ENCODE data around the gene EFCAB8. TPM values are rescaled to one million over a fixed set of nuclear protein-coding genes. Genes with fewer than 3 reads are reported as not detected.

The EFCAB8 gene
- total RNA-seq, 1 donor from 2014 or later = 0.29 TPM

DNA sequence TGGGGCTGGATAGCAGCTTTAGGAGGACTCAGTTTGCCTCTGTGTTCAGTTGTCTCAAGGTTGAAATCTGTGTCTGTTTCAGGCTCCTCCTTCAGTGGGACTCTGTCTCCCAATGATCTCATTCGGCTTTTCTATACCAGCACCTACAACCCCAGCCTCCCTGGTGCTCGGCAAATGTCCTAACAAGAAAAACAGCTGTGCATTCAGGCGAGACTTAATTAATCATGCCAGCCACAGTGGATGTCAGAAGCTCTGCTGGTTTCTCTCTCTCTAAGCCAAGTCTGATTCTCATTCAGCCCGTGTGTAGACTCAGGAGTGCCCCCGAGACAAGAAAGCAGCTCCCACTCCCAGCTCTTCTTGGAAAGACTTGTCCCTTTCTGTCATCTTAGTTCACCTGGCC is 98.7 kb downstream of the EFCAB8 start:
- H3K9me3 Mint-ChIP-seq (ENCODE audit: low read depth) = peaks cover 24% of the 10 kb centered on the region

GRCh38 chr20:32958574-32958973 is 99.9 kb downstream of the EFCAB8 start:
- DNase-seq (ENCODE audit: low spot score, unreplicated experiment) = no peak
- Mint-ChIP-seq H3K4me1 (ENCODE audit: low read depth) (peaks cover 4% of the 10 kb centered on the region), H3K9me3 (ENCODE audit: low read depth) (peaks cover 24% of the 10 kb centered on the region), H3K27me3 (no peaks in the 10 kb centered on the region), H3K27ac (no peak overlapping the region), H3K36me3 (ENCODE audit: insufficient read depth) (peaks cover 5% of the 10 kb centered on the region), H3K4me3 (ENCODE audit: low read depth) (no peak overlapping the region)
- TF ChIP-seq CTCF (IDR thresholded peaks at IDR 0.05; ENCODE audit: unreplicated experiment) = no peak

More for the DNA sequence above, 98.7 kb downstream of the EFCAB8 start:
- Mint-ChIP-seq H3K36me3 (ENCODE audit: insufficient read depth) (peaks cover 5% of the 10 kb centered on the region), H3K27me3 (no peaks in the 10 kb centered on the region), H3K4me3 (ENCODE audit: low read depth) (no peak overlapping the region), H3K27ac (no peak overlapping the region), H3K4me1 (ENCODE audit: low read depth) (no peaks in the 10 kb centered on the region)
- DNase-seq (ENCODE audit: low spot score, unreplicated experiment) = no peak
- TF ChIP-seq CTCF (IDR thresholded peaks at IDR 0.05; ENCODE audit: unreplicated experiment) = no peak

DNA sequence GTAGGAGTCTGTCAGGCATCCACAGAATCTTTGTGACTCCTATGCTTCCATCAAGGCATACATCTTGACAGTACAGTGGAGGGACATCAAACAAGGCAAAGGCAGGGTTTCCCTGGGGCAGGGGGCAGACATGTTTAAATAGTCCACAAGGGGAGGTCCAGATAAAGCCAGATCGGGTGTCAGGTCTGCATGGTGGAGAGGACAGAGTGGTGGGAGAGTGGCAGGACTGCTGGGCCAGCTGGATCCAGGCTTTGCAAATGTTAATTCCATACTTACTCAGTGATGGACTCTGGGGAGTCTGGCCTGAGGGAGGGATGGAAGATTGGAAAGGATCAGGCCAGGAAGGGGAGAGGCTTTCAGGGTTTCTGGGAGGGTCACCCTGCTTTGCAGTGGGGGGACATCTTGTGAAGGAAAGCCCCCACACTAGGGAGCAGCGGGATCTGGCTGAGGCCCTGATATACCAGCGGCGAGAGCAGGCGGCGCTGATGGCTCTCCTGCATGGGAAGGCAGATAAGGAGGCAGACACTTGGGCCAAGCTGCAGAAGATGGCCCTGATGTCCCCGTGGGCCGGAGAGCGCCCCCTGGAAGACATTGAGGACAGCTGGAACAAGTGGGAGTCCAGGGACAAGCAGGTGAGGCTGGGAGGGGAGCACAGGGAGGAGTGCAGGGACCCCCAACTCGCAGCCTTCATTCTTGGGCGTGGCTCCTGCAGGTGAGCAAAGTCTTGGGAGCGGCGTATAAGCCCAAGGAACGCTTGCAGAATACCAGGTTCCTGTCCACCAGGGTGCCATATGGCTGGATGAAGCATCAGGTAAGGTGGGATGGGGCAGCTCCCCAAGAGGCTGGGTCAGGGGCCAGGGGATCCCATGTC is 100.9 kb downstream of the EFCAB8 start:
- peaks cover 19% of the 10 kb centered on the region for H3K9me3 Mint-ChIP-seq (ENCODE audit: low read depth)
- no peak for TF ChIP-seq CTCF (IDR thresholded peaks at IDR 0.05; ENCODE audit: unreplicated experiment)
- peaks cover 4% of the 10 kb centered on the region for H3K4me1 Mint-ChIP-seq (ENCODE audit: low read depth)
- H3K36me3 Mint-ChIP-seq (ENCODE audit: insufficient read depth) = peaks cover 4% of the 10 kb centered on the region
- no peak overlapping the region for H3K4me3 Mint-ChIP-seq (ENCODE audit: low read depth)
- DNase-seq (ENCODE audit: low spot score, unreplicated experiment) = no peak
- no peaks in the 10 kb centered on the region for H3K27me3 Mint-ChIP-seq
- no peak overlapping the region for H3K27ac Mint-ChIP-seq

DNA sequence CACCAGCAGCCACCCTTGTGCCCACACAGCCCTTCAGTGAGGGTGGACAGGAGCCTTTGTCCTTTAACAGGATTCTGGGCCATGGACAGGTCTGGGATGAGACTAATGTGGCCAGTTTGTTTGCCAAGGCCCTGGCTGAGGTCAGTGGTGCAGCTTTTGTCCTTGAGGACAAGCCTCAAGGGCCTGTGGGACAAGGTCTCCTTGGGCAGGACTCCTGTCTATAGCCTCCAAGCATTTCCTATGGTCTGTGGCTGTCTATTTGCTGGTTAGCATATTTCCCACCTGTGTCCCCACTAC is 101.4 kb downstream of the EFCAB8 start:
- Mint-ChIP-seq H3K4me1 (ENCODE audit: low read depth) (peaks cover 4% of the 10 kb centered on the region), H3K4me3 (ENCODE audit: low read depth) (no peak overlapping the region), H3K9me3 (ENCODE audit: low read depth) (peaks cover 19% of the 10 kb centered on the region), H3K27ac (no peak overlapping the region), H3K36me3 (ENCODE audit: insufficient read depth) (peaks cover 4% of the 10 kb centered on the region), H3K27me3 (no peaks in the 10 kb centered on the region)
- no peak for DNase-seq (ENCODE audit: low spot score, unreplicated experiment)
- TF ChIP-seq CTCF (IDR thresholded peaks at IDR 0.05; ENCODE audit: unreplicated experiment) = no peak

- Mint-ChIP-seq H3K4me1 (ENCODE audit: low read depth) (peaks cover 4% of the 10 kb centered on the region), H3K9me3 (ENCODE audit: low read depth) (peaks cover 15% of the 10 kb centered on the region), H3K36me3 (ENCODE audit: insufficient read depth) (peaks cover 4% of the 10 kb centered on the region), H3K27ac (no peak overlapping the region), H3K4me3 (ENCODE audit: low read depth) (no peak overlapping the region), H3K27me3 (no peaks in the 10 kb centered on the region)
- DNase-seq (ENCODE audit: low spot score, unreplicated experiment) = no peak
- TF ChIP-seq CTCF (IDR thresholded peaks at IDR 0.05; ENCODE audit: unreplicated experiment) = no peak
Measured at GRCh38 chr20:32960849-32961731, 102.4 kb downstream of the EFCAB8 start.
